Naive thymus-derived CD4-positive, alpha-beta T cell (primary cell): Measurements from ENCODE around the gene UXS1. TPM values are rescaled to one million over a fixed set of nuclear protein-coding genes. Genes with fewer than 3 reads are reported as not detected.

Experiments used
- ATAC-seq: fragments of 150-1000 bp; cut with Tn5 transposase; 2 replicates; pipeline ENCODE4 v1.10.0; 2021; ENCODE audit warnings: mild to moderate bottlenecking, moderate library complexity
- CTCF ChIA-PET: fragments of 350-600 bp; sonication (Branson Sonifier 250); formaldehyde crosslinking; loops from one replicate; lab custom pipeline; 2021; ENCODE audit warnings: antibody characterized with exemption; lab: Charles Lee
- POLR2A ChIA-PET: fragments of 350-600 bp; sonication (Branson Sonifier 250); formaldehyde crosslinking; loops from one replicate; lab custom pipeline; 2021; ENCODE audit warnings: antibody characterized with exemption, inconsistent platforms; lab: Charles Lee
- DNase-seq, 9 donors: peaks; one replicate each; pipeline versions ENCODE4 v3.0.0 to v3.0.0-alpha.2; 2020 to 2022; ENCODE audit warnings: mixed read lengths in 1 of 9
- H3K27ac ChIP-seq: one replicate; pipeline ENCODE4 v1.7.0; 2013; ENCODE audit warnings: mild to moderate bottlenecking, low read depth, low read length, moderate library complexity
- H3K27me3 ChIP-seq, 2 donors: one replicate each; pipeline ENCODE4 v1.7.0; 2013; ENCODE audit warnings: low read length in 2 of 2, mild to moderate bottlenecking in 2 of 2, moderate library complexity in 2 of 2; ENCODE audit not compliant: control insufficient read depth in 2 of 2, insufficient read depth in 2 of 2
- H3K36me3 ChIP-seq, 3 experiments: 1 replicate in 2 of 3; 2 replicates in 1 of 3; pipeline ENCODE4 v1.7.0; 2013; ENCODE audit warnings: low read length in 3 of 3, mild to moderate bottlenecking in 3 of 3, moderate library complexity in 1 of 3; ENCODE audit not compliant: insufficient read depth in 3 of 3, control insufficient read depth in 2 of 3
- H3K4me1 ChIP-seq, 2 donors: one replicate each; pipeline ENCODE4 v1.7.0; 2013; ENCODE audit warnings: low read length in 2 of 2, mild to moderate bottlenecking in 2 of 2, moderate library complexity in 1 of 2; ENCODE audit not compliant: control insufficient read depth in 2 of 2, insufficient read depth in 2 of 2
- H3K4me3 ChIP-seq: 2 replicates; pipeline ENCODE4 v1.7.0; 2013; ENCODE audit warnings: mild to moderate bottlenecking, low read length
- H3K9me3 ChIP-seq, 3 experiments: 1 replicate in 2 of 3; 2 replicates in 1 of 3; pipeline ENCODE4 v1.7.0; 2013; ENCODE audit warnings: low read length in 3 of 3; ENCODE audit not compliant: control insufficient read depth in 2 of 3
- H3K27ac Mint-ChIP-seq, 9 donors: one replicate each; pipeline ENCODE4 v1.8.0; 2020 to 2022; ENCODE audit warnings: mixed read lengths in 9 of 9, mild to moderate bottlenecking in 8 of 9, moderate library complexity in 5 of 9, inconsistent platforms in 2 of 9
- H3K27me3 Mint-ChIP-seq, 5 donors: one replicate each; pipeline ENCODE4 v1.8.0; 2021 to 2022; ENCODE audit warnings: mixed read lengths in 5 of 5, mild to moderate bottlenecking in 1 of 5
- H3K36me3 Mint-ChIP-seq, 5 donors: one replicate each; pipeline ENCODE4 v1.8.0; 2020 to 2022; ENCODE audit warnings: mixed read lengths in 5 of 5, mild to moderate bottlenecking in 3 of 5, inconsistent platforms in 1 of 5
- H3K4me1 Mint-ChIP-seq, 7 donors: one replicate each; pipeline ENCODE4 v1.8.0; 2020 to 2022; ENCODE audit warnings: mixed read lengths in 7 of 7, mild to moderate bottlenecking in 3 of 7, inconsistent platforms in 1 of 7
- H3K4me3 Mint-ChIP-seq, 10 donors: one replicate each; pipeline ENCODE4 v1.8.0; 2020 to 2022; ENCODE audit warnings: mild to moderate bottlenecking in 10 of 10, mixed read lengths in 10 of 10, moderate library complexity in 6 of 10, inconsistent platforms in 2 of 10
- H3K9me3 Mint-ChIP-seq, 11 donors: one replicate each; pipeline ENCODE4 v1.8.0; 2020 to 2022; ENCODE audit warnings: mixed read lengths in 11 of 11, mild to moderate bottlenecking in 4 of 11, inconsistent platforms in 1 of 11, moderate library complexity in 1 of 11
- intact Hi-C, 2 donors: fragments of 100-400 bp; cut with micrococcal nuclease; formaldehyde crosslinking; loops; one replicate each; pipeline ENCODE4 v1.15.1; 2023
- polyA plus RNA-seq, 2 donors: library from polyadenylated mRNA; unstranded; fragments of 300-500 nt; fragmentation: Illumina TruSeq; gene quantifications; one replicate each; pipeline ENCODE4 v1.2.3, GENCODE V29; 2021
- total RNA-seq, 6 experiments: library from RNA in 5 of 6; stranded (reverse) in 5 of 6; gene quantifications; 1 replicate in 5 of 6; 2 replicates in 1 of 6; pipeline ENCODE4 v1.2.3 and lab custom pipeline; 2021 to 2026

The UXS1 gene
- total and polyA plus RNA-seq, 7 experiments from 2014 or later: 52.3 to 185 (median 93.3) TPM

- intact Hi-C loops: loop anchor here (1.0 to 2.0 kb wide), 8 partner anchors 9 to 757 kb away; partner anchors contain the start of gene C2orf49 (in 1 of the 2)
- H3K36me3 Mint-ChIP-seq: peaks cover 4 to 51% (median 31%) of the 10 kb centered on the region in 5 donors
- POLR2A ChIA-PET: interaction anchor here (0.6 to 3.5 kb wide), 37 partner anchors 8 to 520 kb away, joined by 3 to 31 read pairs (median 4); partner anchors contain the start of gene NCK2
- H3K27me3 Mint-ChIP-seq: no peaks in the 10 kb centered on the region
- Histone ChIP-seq H3K36me3 (peaks cover 0 to 6% (median 0%) of the 10 kb centered on the region in 3 experiments), H3K4me1 (peaks cover 60 to 84% of the 10 kb centered on the region in 2 donors), H3K9me3 (no peaks in the 10 kb centered on the region), H3K27me3 (no peaks in the 10 kb centered on the region), H3K4me3 (peak overlapping the region; percentile 40), H3K27ac (peak overlapping the region; percentile 80)
- CTCF ChIA-PET: interaction anchor here (0.6 to 3.8 kb wide), 18 partner anchors 7 to 517 kb away, joined by 3 to 20 read pairs (median 4); no protein-coding TSS in a partner anchor
- H3K9me3 Mint-ChIP-seq: peaks cover 0 to 16% (median 1%) of the 10 kb centered on the region in 11 donors
- peak overlapping the region; percentile 68 to 89 (median 83) for H3K4me3 Mint-ChIP-seq
- peaks cover 37 to 98% (median 87%) of the 10 kb centered on the region in 7 donors for H3K4me1 Mint-ChIP-seq
- peak in 7 of 9 donors; percentile 61 to 83 (median 78) for DNase-seq
- H3K27ac Mint-ChIP-seq: peak overlapping the region; percentile 91 to 99 (median 97)
- peak; percentile 67 for ATAC-seq
Observed at GRCh38 chr2:106094131-106094841, 99.8 kb downstream of the UXS1 start.

GRCh38 chr2:106090916-106091618 lies 103.0 kb downstream of the UXS1 start:
- intact Hi-C loops: no loop called here

GRCh38 chr2:106089611-106090010 lies 104.5 kb downstream of the UXS1 start:
- intact Hi-C loops: no loop called here
- H3K36me3 Mint-ChIP-seq: peaks cover 9 to 50% (median 36%) of the 10 kb centered on the region in 5 donors
- DNase-seq (no peak), ATAC-seq (no peak)
- POLR2A ChIA-PET: interaction anchor here (0.9 kb wide), 1 partner anchor 163 kb away, joined by 3 read pairs; no protein-coding TSS in a partner anchor
- no peaks in the 10 kb centered on the region for H3K36me3 ChIP-seq
- H3K4me1 ChIP-seq: peaks cover 69 to 98% of the 10 kb centered on the region in 2 donors
- no peak overlapping the region for H3K4me3 ChIP-seq
- peaks cover 0 to 33% (median 11%) of the 10 kb centered on the region in 11 donors for H3K9me3 Mint-ChIP-seq
- peak overlapping the region; percentile 16 for H3K27ac ChIP-seq
- H3K27me3 Mint-ChIP-seq: no peaks in the 10 kb centered on the region
- no peaks in the 10 kb centered on the region for H3K27me3 ChIP-seq
- CTCF ChIA-PET: interaction anchor here (0.7 kb wide), 1 partner anchor 513 kb away, joined by 3 read pairs; no protein-coding TSS in a partner anchor
- H3K4me3 Mint-ChIP-seq: peak overlapping the region in 7 of 10 donors; percentile 3 to 89 (median 33)
- H3K27ac Mint-ChIP-seq: peak overlapping the region in 8 of 9 donors; percentile 53 to 95 (median 88)
- H3K9me3 ChIP-seq: peaks cover 0 to 6% (median 0%) of the 10 kb centered on the region in 3 experiments
- peaks cover 37 to 100% (median 96%) of the 10 kb centered on the region in 7 donors for H3K4me1 Mint-ChIP-seq

More at GRCh38 chr2:106090916-106091618, 103.0 kb downstream of the UXS1 start:
- Histone ChIP-seq H3K9me3 (peaks cover 0 to 6% (median 0%) of the 10 kb centered on the region in 3 experiments), H3K27me3 (no peaks in the 10 kb centered on the region), H3K4me3 (peak overlapping the region; percentile 7), H3K27ac (peak overlapping the region; percentile 80), H3K4me1 (peaks cover 69 to 97% of the 10 kb centered on the region in 2 donors), H3K36me3 (no peaks in the 10 kb centered on the region)
- Mint-ChIP-seq H3K36me3 (peaks cover 9 to 55% (median 36%) of the 10 kb centered on the region in 5 donors), H3K4me1 (peaks cover 37 to 98% (median 90%) of the 10 kb centered on the region in 7 donors), H3K9me3 (peaks cover 0 to 33% (median 11%) of the 10 kb centered on the region in 11 donors), H3K4me3 (peak overlapping the region in 5 of 10 donors; percentile 33 to 89 (median 48)), H3K27ac (peak overlapping the region; percentile 26 to 97 (median 91)), H3K27me3 (no peaks in the 10 kb centered on the region)
- ChIA-PET CTCF (no interaction called here), POLR2A (no interaction called here)
- DNase-seq (no peak), ATAC-seq (no peak)

GRCh38 chr2:106085181-106085940 lies 108.7 kb downstream of the UXS1 start:
- CTCF ChIA-PET: interaction anchor here (0.7 to 3.5 kb wide), 19 partner anchors 9 to 509 kb away, joined by 3 to 20 read pairs (median 4); a partner anchor contains a TSS
- Mint-ChIP-seq H3K27ac (peak overlapping the region; percentile 79 to 97 (median 93)), H3K4me3 (peak overlapping the region; percentile 47 to 83 (median 69)), H3K9me3 (peaks cover 0 to 29% (median 11%) of the 10 kb centered on the region in 11 donors), H3K4me1 (peaks cover 27 to 97% (median 76%) of the 10 kb centered on the region in 7 donors), H3K27me3 (peaks cover 0 to 6% (median 0%) of the 10 kb centered on the region in 5 donors), H3K36me3 (peaks cover 10 to 19% (median 18%) of the 10 kb centered on the region in 5 donors)
- Histone ChIP-seq H3K27ac (peak overlapping the region; percentile 64), H3K36me3 (no peaks in the 10 kb centered on the region), H3K4me1 (peaks cover 37 to 59% of the 10 kb centered on the region in 2 donors), H3K27me3 (no peaks in the 10 kb centered on the region), H3K9me3 (peaks cover 0 to 6% (median 0%) of the 10 kb centered on the region in 3 experiments), H3K4me3 (peak overlapping the region; percentile 6)
- POLR2A ChIA-PET: interaction anchor here (0.7 to 4.7 kb wide), 19 partner anchors 9 to 508 kb away, joined by 3 to 23 read pairs (median 5); a partner anchor contains a TSS
- ATAC-seq (peak; percentile 90), DNase-seq (peak in 7 of 9 donors; percentile 57 to 76 (median 70))
- intact Hi-C loops: loop anchor here (1.0 to 2.0 kb wide), 10 partner anchors 9 to 509 kb away; no protein-coding TSS in a partner anchor

GRCh38 chr2:106080959-106081358 lies 113.1 kb downstream of the UXS1 start:
- DNase-seq: no peak
- ChIA-PET CTCF (no interaction called here), POLR2A (interaction anchor here (0.6 to 0.7 kb wide), 3 partner anchors 14 to 337 kb away, joined by 3 read pairs; no protein-coding TSS in a partner anchor)
- Mint-ChIP-seq H3K27me3 (peaks cover 0 to 8% (median 0%) of the 10 kb centered on the region in 5 donors), H3K4me1 (peaks cover 16 to 88% (median 71%) of the 10 kb centered on the region in 7 donors), H3K4me3 (peak overlapping the region in 4 of 10 donors; percentile 6 to 46 (median 12)), H3K9me3 (no peaks in the 10 kb centered on the region), H3K27ac (peak overlapping the region in 4 of 9 donors; percentile 17 to 84 (median 34)), H3K36me3 (peaks cover 0 to 4% (median 0%) of the 10 kb centered on the region in 5 donors)
- H3K4me3 ChIP-seq: no peak overlapping the region
- intact Hi-C loops: no loop called here
- no peaks in the 10 kb centered on the region for H3K36me3 ChIP-seq
- no peaks in the 10 kb centered on the region for H3K27me3 ChIP-seq
- H3K9me3 ChIP-seq: no peaks in the 10 kb centered on the region
- H3K27ac ChIP-seq: no peak overlapping the region
- no peak for ATAC-seq
- H3K4me1 ChIP-seq: peaks cover 13 to 38% of the 10 kb centered on the region in 2 donors
